GM21825 (cell line): ENCODE data around the gene MRTO4.

Experiments used
- ATAC-seq: cut with Tn5 transposase; IDR thresholded peaks from one replicate; pipeline ENCODE4 v1.9.1; 2021; ENCODE audit warnings: mild to moderate bottlenecking, moderate library complexity; ENCODE audit not compliant: unreplicated experiment

The MRTO4 gene

DNA sequence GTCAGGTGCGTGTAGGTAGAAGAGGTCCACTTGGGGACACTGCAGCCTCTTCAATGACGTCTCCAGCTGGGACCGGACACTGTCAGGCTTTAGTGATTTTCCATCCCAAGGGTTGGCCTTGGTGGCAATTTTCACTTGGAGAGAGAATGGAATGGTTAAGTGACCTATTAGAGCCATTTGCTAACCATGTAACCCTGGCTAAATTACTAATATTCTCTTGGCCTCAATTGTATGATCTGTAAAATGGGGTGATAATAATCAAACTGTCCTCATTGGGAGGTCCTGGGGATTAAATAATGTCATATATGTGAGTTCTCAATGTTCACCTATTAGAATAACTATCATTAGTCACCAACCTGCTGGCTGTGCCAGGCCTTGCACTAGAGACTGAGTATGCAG lies 56.9 kb downstream of the MRTO4 start:
- ATAC-seq = no peak

DNA sequence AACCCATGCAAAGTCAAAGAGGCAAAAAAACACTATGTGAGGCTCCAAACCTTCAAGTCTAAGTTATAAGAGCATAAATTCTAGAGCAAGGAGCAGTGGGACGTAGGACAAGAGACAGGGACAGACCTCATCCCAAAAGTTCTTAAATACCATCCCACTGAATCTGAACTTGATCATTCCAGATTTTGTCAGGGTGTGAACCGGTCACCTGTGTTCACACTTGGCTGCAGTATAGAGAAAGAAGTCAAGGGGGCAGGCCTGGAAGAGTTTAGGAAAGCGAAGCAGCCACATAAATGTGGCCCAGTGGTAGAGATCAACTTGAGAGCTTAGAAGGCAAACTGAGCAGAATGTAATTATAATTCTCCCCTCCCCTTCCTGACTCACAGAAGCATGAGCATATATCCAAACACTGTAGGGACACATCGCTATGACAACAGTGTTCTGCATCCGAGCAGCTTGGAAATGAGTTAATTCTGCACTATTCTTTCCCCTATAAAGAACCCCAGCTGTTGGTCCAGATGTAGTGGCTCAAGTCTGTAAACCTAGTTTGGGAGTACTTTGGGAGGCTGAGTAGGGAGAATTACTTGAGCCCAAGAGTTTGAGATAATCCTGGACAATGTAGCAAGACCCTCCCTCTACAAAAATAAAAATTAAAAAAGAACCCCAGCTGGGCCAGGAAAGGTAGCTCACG lies 57.7 kb downstream of the MRTO4 start:
- ATAC-seq = no peak
